Thoracic aorta (tissue), 2 donors: ENCODE measurements around the gene PLEKHG3. TPM values are rescaled to one million over a fixed set of nuclear protein-coding genes. Genes with fewer than 3 reads are reported as not detected.

Source experiments
- ATAC-seq: fragments of 150-250 bp; one replicate; pipeline ENCODE4 v1.8.0; 2017; ENCODE audit warnings: low read depth; ENCODE audit not compliant: insufficient number of reproducible peaks, low FRiP score
- DNase-seq: peaks from one replicate; pipeline ENCODE4 v3.0.0-alpha.2; 2020; ENCODE audit warnings: low spot score
- H3K27ac ChIP-seq, 2 donors: fragments of 200-600 bp; sonication (generic); 1 replicate in 1 of 2; 2 replicates in 1 of 2; pipeline ENCODE4 v1.5.1; 2016; ENCODE audit warnings: mild to moderate bottlenecking in 2 of 2, moderate library complexity in 2 of 2
- H3K27me3 ChIP-seq: fragments of 200-600 bp; sonication (generic); replicated peaks from 2 replicates; pipeline ENCODE4 v1.6.0; 2016; ENCODE audit warnings: mild to moderate bottlenecking; ENCODE audit not compliant: insufficient read depth
- H3K36me3 ChIP-seq: fragments of 200-600 bp; sonication (generic); one replicate; pipeline ENCODE4 v1.5.1; 2016
- H3K4me1 ChIP-seq, 2 donors: fragments of 200-600 bp; sonication (generic); 1 replicate in 1 of 2; 2 replicates in 1 of 2; pipeline versions ENCODE4 v1.5.1 to v1.6.0; 2016; ENCODE audit warnings: low read depth in 2 of 2, mild to moderate bottlenecking in 1 of 2; ENCODE audit not compliant: control insufficient read depth in 1 of 2
- H3K4me3 ChIP-seq: fragments of 200-600 bp; sonication (generic); 2 replicates; pipeline ENCODE4 v1.5.1; 2016; ENCODE audit warnings: mild to moderate bottlenecking
- H3K9me3 ChIP-seq: fragments of 200-600 bp; sonication (generic); 2 replicates; pipeline ENCODE4 v1.5.1; 2016
- total RNA-seq, 2 donors: library from RNA; depleted of rRNA; stranded (reverse); fragments of >200 nt; gene quantifications; one replicate each; pipeline versions ENCODE4 v1.1.0 to v1.2.3, GENCODE V29; 2016
- TF ChIP-seq, protein P1 (sequence below): fragments of 200-600 bp; sonication (generic); IDR thresholded peaks from one replicate; pipeline ENCODE4 v1.5.1; 2019; ENCODE audit warnings: antibody characterized with exemption

Gene PLEKHG3
- total RNA-seq, 2 donors from 2014 or later, result 63.2 to 71.5 TPM

DNA sequence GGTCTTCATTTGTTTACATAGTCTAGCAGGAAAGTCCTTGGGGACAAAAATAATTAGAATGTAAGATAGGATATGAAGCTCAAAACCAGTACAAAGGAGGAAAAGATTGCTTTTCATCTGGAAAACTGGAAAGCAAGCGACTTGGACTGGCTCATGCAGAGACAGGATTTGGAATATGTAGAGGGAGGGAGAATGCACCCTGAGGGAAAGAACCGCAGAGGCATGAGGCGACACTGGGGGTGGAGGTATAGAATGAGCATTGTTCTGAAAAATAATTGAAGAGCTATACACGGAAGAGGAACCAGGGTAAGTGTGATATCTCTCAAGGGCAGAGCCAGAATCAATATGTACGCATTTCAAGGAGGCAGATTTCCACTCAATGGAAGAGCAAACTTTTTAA lies 85.5 kb downstream of the PLEKHG3 start:
- Histone ChIP-seq H3K9me3 (no peaks in the 10 kb centered on the region), H3K27me3 (no peaks in the 10 kb centered on the region), H3K4me1 (peaks cover 0 to 11% of the 10 kb centered on the region in 2 donors), H3K36me3 (no peaks in the 10 kb centered on the region), H3K4me3 (no peak overlapping the region), H3K27ac (no peak overlapping the region)
- ATAC-seq (no peak), DNase-seq (no peak)
- TF ChIP-seq, protein P1, sequence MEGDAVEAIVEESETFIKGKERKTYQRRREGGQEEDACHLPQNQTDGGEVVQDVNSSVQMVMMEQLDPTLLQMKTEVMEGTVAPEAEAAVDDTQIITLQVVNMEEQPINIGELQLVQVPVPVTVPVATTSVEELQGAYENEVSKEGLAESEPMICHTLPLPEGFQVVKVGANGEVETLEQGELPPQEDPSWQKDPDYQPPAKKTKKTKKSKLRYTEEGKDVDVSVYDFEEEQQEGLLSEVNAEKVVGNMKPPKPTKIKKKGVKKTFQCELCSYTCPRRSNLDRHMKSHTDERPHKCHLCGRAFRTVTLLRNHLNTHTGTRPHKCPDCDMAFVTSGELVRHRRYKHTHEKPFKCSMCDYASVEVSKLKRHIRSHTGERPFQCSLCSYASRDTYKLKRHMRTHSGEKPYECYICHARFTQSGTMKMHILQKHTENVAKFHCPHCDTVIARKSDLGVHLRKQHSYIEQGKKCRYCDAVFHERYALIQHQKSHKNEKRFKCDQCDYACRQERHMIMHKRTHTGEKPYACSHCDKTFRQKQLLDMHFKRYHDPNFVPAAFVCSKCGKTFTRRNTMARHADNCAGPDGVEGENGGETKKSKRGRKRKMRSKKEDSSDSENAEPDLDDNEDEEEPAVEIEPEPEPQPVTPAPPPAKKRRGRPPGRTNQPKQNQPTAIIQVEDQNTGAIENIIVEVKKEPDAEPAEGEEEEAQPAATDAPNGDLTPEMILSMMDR, result no peak

DNA sequence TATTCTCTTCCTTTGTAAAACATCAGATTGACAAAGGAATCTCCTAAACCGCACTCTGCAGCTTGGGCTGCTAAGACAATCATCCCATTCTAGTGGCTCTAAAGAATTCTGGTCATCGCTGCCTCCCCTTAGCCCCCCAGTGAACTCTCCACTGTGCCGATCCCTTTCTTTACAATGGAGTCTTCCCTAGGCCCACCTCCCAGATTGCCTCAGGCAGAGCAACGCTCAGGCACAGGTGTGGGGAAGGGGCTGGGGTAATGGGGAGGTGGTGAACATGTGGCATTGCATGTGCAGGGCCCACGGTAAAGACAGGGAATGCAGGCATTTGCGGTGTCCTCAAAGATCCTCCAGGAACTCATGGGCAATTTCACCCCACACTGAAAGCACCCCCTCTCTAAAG lies 86.3 kb downstream of the PLEKHG3 start:
- H3K27me3 ChIP-seq, result no peaks in the 10 kb centered on the region
- H3K36me3 ChIP-seq, result no peaks in the 10 kb centered on the region
- H3K9me3 ChIP-seq, result no peaks in the 10 kb centered on the region
- H3K27ac ChIP-seq, result no peak overlapping the region
- no peak for DNase-seq
- H3K4me3 ChIP-seq, result no peak overlapping the region
- peaks cover 0 to 11% of the 10 kb centered on the region in 2 donors for H3K4me1 ChIP-seq
- TF ChIP-seq, protein P1, result no peak
- ATAC-seq, result no peak

DNA sequence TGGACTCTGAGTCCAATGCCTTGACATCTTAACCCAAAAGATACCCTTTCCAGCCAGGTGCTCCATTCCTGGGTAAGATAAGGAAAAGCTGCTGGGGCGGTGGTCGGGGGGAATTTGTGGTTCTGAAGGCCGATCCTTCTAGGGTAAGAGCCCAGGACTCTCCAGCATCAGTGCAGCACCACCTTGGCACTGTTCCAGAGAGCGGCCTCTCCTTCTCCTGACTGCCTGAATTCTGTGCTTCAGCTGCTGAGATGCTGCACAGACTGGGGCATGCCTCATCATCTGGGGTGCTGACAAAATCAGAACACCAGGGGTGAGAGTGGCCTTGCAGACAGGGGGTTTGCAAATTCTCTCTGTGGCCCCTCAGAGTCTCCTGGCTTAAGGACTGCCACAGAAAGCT lies 88.0 kb downstream of the PLEKHG3 start:
- no peak for DNase-seq
- TF ChIP-seq, protein P1, result no peak
- no peaks in the 10 kb centered on the region for H3K36me3 ChIP-seq

DNA sequence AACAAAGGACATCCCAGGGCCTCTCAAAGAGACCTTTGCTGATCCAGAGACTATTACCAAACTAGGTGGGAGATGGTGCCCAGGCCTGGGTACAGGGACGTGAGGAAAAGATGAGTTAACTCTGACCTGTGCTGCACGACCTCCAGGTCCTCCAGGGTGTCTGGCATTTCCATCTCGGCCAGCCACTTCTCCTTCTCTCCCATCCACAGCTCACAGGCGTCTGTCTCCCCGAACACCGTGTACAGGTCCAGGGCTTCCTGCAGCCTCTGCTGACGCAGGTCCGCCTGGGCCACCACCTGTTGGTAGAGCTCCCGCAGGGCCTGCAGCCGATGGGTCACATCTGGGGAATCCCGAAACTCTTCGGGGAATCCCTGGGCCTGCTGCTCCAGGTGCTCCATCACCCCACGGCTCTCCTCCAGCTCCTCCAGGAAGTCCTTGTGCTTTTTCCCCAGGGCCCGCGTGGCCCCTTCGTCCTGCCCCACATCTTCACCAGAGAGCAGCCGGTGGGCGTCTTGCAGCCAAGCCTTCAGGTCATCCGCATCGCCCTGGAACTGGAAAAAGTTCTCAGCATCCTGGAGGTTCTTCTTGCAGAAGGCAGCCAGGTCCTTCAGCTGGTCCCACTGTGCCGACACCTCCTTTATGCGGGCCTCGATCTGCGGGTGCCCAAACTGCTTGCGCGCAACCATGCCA lies 88.8 kb downstream of the PLEKHG3 start:
- H3K36me3 ChIP-seq, result no peaks in the 10 kb centered on the region
- TF ChIP-seq, protein P1, result no peak
- DNase-seq (no peak), ATAC-seq (no peak)
- no peaks in the 10 kb centered on the region for H3K9me3 ChIP-seq
- H3K27me3 ChIP-seq, result no peaks in the 10 kb centered on the region
- no peak overlapping the region for H3K27ac ChIP-seq
- H3K4me3 ChIP-seq, result no peak overlapping the region
- H3K4me1 ChIP-seq, result peaks cover 0 to 5% of the 10 kb centered on the region in 2 donors

More for the DNA sequence above, 88.0 kb downstream of the PLEKHG3 start:
- no peak overlapping the region for H3K27ac ChIP-seq
- H3K4me1 ChIP-seq, result peaks cover 0 to 5% of the 10 kb centered on the region in 2 donors
- H3K4me3 ChIP-seq, result no peak overlapping the region
- no peaks in the 10 kb centered on the region for H3K27me3 ChIP-seq
- no peaks in the 10 kb centered on the region for H3K9me3 ChIP-seq
- no peak for ATAC-seq

DNA sequence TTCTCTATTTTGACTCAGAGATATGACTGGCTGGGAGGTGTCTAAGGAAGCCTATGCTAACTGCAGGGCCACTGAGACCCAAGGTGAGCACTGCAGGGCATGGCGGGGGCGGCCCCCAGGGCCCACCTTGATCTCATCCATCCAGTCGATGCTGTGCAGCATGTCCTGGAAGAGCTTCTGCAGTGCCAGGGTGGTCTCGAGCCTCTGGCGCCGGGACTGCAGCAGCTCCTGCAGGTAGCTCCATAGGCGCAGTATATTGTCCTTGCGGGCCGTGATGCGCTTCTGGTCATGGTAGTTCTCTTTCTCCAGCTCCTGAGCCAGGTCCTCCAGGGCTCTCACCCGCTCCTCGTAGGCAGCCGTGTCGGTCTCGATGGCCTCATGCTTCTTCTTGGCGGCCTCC lies 91.0 kb downstream of the PLEKHG3 start:
- no peak overlapping the region for H3K27ac ChIP-seq
- DNase-seq (no peak), ATAC-seq (no peak)
- H3K27me3 ChIP-seq, result no peaks in the 10 kb centered on the region
- H3K4me1 ChIP-seq, result peaks cover 0 to 2% of the 10 kb centered on the region in 2 donors
- H3K9me3 ChIP-seq, result no peaks in the 10 kb centered on the region
- TF ChIP-seq, protein P1, result no peak
- no peaks in the 10 kb centered on the region for H3K36me3 ChIP-seq
- no peak overlapping the region for H3K4me3 ChIP-seq
